ENCODE results near the gene SYT2. TPM values are rescaled to one million over a fixed set of nuclear protein-coding genes. Genes with fewer than 3 reads are reported as not detected.
"Not testable (repeated sequence)": the region's sequence is repeated elsewhere in the genome, so short reads cannot be mapped to it uniquely, and the experiment has no call there.

SYT2 gene
- total and polyA plus RNA-seq, 2 of the 13 experiments (the other 11 are each of a cell fraction or from before 2014, with no cell fraction given) = not detected

- TF ChIP-seq MNT (IDR thresholded peaks at IDR 0.05) (no peak), MEIS1 (CRISPR knock-in tag; IDR thresholded peaks at IDR 0.05; ENCODE audit: borderline replicate concordance) (no peak), TEAD3 (CRISPR knock-in tag; optimal IDR thresholded peaks at IDR 0.05; ENCODE audit: borderline replicate concordance) (no peak)
These were observed 72.1 kb downstream of the SYT2 start (continued) for GRCh38 chr1:202638019-202638700.

GRCh38 chr1:202637321-202638018 is 72.8 kb downstream of the SYT2 start:
- peaks cover 18% of the 10 kb centered on the region for H3K4me1 ChIP-seq (ENCODE audit: insufficient read depth, low read length)
- H3K4me2 ChIP-seq (ENCODE audit: low read depth, low read length); H3K36me3 ChIP-seq (replicated peaks in 1 of 2; ENCODE audit: control insufficient read depth in 1 of 2, insufficient read depth in 2 of 2, low read length in 2 of 2); DNase-seq (ENCODE audit: low spot score); POLR2A ChIA-PET; H3K27ac ChIP-seq (ENCODE audit: extremely low read length, insufficient read depth, low read length); H3K9me3 ChIP-seq (ENCODE audit: low read length); H3K4me3 ChIP-seq (replicated peaks in 1 of 3; ENCODE audit: insufficient read depth in 1 of 3, low read depth in 2 of 3, low read length in 3 of 3); H2AFZ ChIP-seq (ENCODE audit: low read length); FAIRE-seq; H4K20me1 ChIP-seq (ENCODE audit: insufficient read depth, low read length); H3K9ac ChIP-seq (ENCODE audit: insufficient read depth, low read depth, low read length); CTCF ChIA-PET (ENCODE audit: low intra/inter-chr PET ratio, low total read pairs); H3K79me2 ChIP-seq (ENCODE audit: insufficient read depth, low read length); intact Hi-C loops (cut with micrococcal nuclease; ENCODE audit: unreplicated experiment); BruUV-seq (replicated peaks); in situ Hi-C loops (cut with HindIII; ENCODE audit: extremely low pct_ligation_motif_present, low pct_unique_long_range_greater_than_20kb): not testable (repeated sequence)
- WGBS (ENCODE audit: low lambda C conversion rate) = 19% methylated on average over 9 of the region's 16 CpGs
- H3K27me3 ChIP-seq (ENCODE audit: control insufficient read depth in 1 of 2, insufficient read depth in 2 of 2, low read length in 2 of 2) = peaks cover 5 to 27% of the 10 kb centered on the region in 2 experiments
- peak; percentile 88 for ATAC-seq

GRCh38 chr1:202636171-202636570 is 74.1 kb downstream of the SYT2 start:
- H3K36me3 ChIP-seq (replicated peaks in 1 of 2; ENCODE audit: control insufficient read depth in 1 of 2, insufficient read depth in 2 of 2, low read length in 2 of 2); H2AFZ ChIP-seq (ENCODE audit: low read length); in situ Hi-C loops (cut with HindIII; ENCODE audit: extremely low pct_ligation_motif_present, low pct_unique_long_range_greater_than_20kb); H3K79me2 ChIP-seq (ENCODE audit: insufficient read depth, low read length); DNase-seq (ENCODE audit: low spot score); H3K4me2 ChIP-seq (ENCODE audit: low read depth, low read length); FAIRE-seq; H3K9me3 ChIP-seq (ENCODE audit: low read length); BruUV-seq (replicated peaks); POLR2A ChIA-PET; CTCF ChIA-PET (ENCODE audit: low intra/inter-chr PET ratio, low total read pairs); intact Hi-C loops (cut with micrococcal nuclease; ENCODE audit: unreplicated experiment); H3K4me3 ChIP-seq (replicated peaks in 1 of 3; ENCODE audit: insufficient read depth in 1 of 3, low read depth in 2 of 3, low read length in 3 of 3); ATAC-seq; H3K27ac ChIP-seq (ENCODE audit: extremely low read length, insufficient read depth, low read length); H4K20me1 ChIP-seq (ENCODE audit: insufficient read depth, low read length); H3K9ac ChIP-seq (ENCODE audit: insufficient read depth, low read depth, low read length): not testable (repeated sequence)
- peaks cover 2 to 20% of the 10 kb centered on the region in 2 experiments; a peak in 2 of 5 replicates for H3K27me3 ChIP-seq (ENCODE audit: control insufficient read depth in 1 of 2, insufficient read depth in 2 of 2, low read length in 2 of 2)
- WGBS (ENCODE audit: low lambda C conversion rate) = 0% methylated on average over 2 of the region's 3 CpGs
- H3K4me1 ChIP-seq (ENCODE audit: insufficient read depth, low read length) = peaks cover 16% of the 10 kb centered on the region
